Activated B cell treated with CpG ODN at 0.5 μM for 24 hours (primary cell): ENCODE results near the gene TEDC2. TPM values are rescaled to one million over a fixed set of nuclear protein-coding genes. Genes with fewer than 3 reads are reported as not detected.
A peak's percentile ranks its signal among the peaks of the same experiment; 100 is the strongest.

ENCODE experiments used
- ATAC-seq: fragments of 200-7000 bp; cut with Tn5 transposase; one replicate; pipeline ENCODE4 v1.10.0; 2021; ENCODE audit warnings: low read depth, mild to moderate bottlenecking, moderate library complexity
- CTCF ChIA-PET: fragments of 350-600 bp; sonication (Branson Sonifier 250); formaldehyde crosslinking; loops from one replicate; lab custom pipeline; 2021; ENCODE audit warnings: antibody characterized with exemption; lab: Charles Lee
- POLR2A ChIA-PET: fragments of 350-600 bp; sonication (Branson Sonifier 250); formaldehyde crosslinking; loops from one replicate; lab custom pipeline; 2021; ENCODE audit warnings: antibody characterized with exemption; lab: Charles Lee
- DNase-seq: peaks from one replicate; pipeline ENCODE4 v3.0.0; 2022
- H3K27ac Mint-ChIP-seq: one replicate; pipeline ENCODE4 v1.8.0; 2020; ENCODE audit warnings: mixed read lengths
- H3K27me3 Mint-ChIP-seq: one replicate; pipeline ENCODE4 v1.8.0; 2021; ENCODE audit warnings: mixed read lengths
- H3K36me3 Mint-ChIP-seq: one replicate; pipeline ENCODE4 v1.8.0; 2021; ENCODE audit warnings: low read depth, mixed read lengths
- H3K4me1 Mint-ChIP-seq: one replicate; pipeline ENCODE4 v1.8.0; 2021; ENCODE audit warnings: mixed read lengths
- H3K4me3 Mint-ChIP-seq: one replicate; pipeline ENCODE4 v1.8.0; 2020; ENCODE audit warnings: mild to moderate bottlenecking, mixed read lengths
- H3K9me3 Mint-ChIP-seq: one replicate; pipeline ENCODE4 v1.8.0; 2020; ENCODE audit warnings: mixed read lengths
- CTCF ChIP-seq: fragments of 200-600 bp; IDR thresholded peaks from one replicate; pipeline ENCODE4 v1.8.0; 2022; ENCODE audit warnings: antibody characterized with exemption, mild to moderate bottlenecking
- intact Hi-C: fragments of 100-400 bp; cut with micrococcal nuclease; formaldehyde crosslinking; loops from one replicate; pipeline ENCODE4 v1.15.1; 2024
- total RNA-seq: library from RNA; stranded (reverse); gene quantifications from 2 replicates; pipeline ENCODE4 v1.2.3, GENCODE V29; 2022

The TEDC2 gene
- total RNA-seq, 1 donor from 2014 or later, result 4.4 TPM

GRCh38 chr16:2470234-2470601, 10.3 kb downstream of the TEDC2 start:
- Mint-ChIP-seq H3K9me3 (no peaks in the 10 kb centered on the region), H3K27ac (no peak overlapping the region), H3K4me1 (peaks cover 45% of the 10 kb centered on the region), H3K27me3 (peaks cover 20% of the 10 kb centered on the region), H3K36me3 (no peaks in the 10 kb centered on the region), H3K4me3 (no peak overlapping the region)
- ChIA-PET POLR2A (interaction anchor here (0.5 to 1.7 kb wide), 3 partner anchors 18 to 315 kb away, joined by 3 to 5 read pairs (median 5); partner anchors contain the start of gene TRAF7), CTCF (interaction anchor here (1.1 kb wide), 1 partner anchor 130 kb away, joined by 3 read pairs; the partner anchor contains the start of gene ABCA3)
- ATAC-seq (no peak), DNase-seq (no peak)
- TF ChIP-seq CTCF, result no peak
- intact Hi-C loops, result no loop called here

- Mint-ChIP-seq H3K27ac (no peak overlapping the region), H3K9me3 (no peaks in the 10 kb centered on the region), H3K36me3 (no peaks in the 10 kb centered on the region), H3K4me1 (peaks cover 45% of the 10 kb centered on the region), H3K4me3 (no peak overlapping the region), H3K27me3 (peaks cover 20% of the 10 kb centered on the region)
- ChIA-PET CTCF (interaction anchor here (1.1 kb wide), 1 partner anchor 130 kb away, joined by 3 read pairs; the partner anchor contains the start of gene ABCA3), POLR2A (interaction anchor here (0.5 to 1.4 kb wide), 2 partner anchors 17 to 39 kb away, joined by 3 to 5 read pairs; no protein-coding TSS in a partner anchor)
- intact Hi-C loops, result no loop called here
- no peak for TF ChIP-seq CTCF
- no peak for DNase-seq
- no peak for ATAC-seq
Observed at GRCh38 chr16:2470603-2471015, 10.7 kb downstream of the TEDC2 start.

DNA sequence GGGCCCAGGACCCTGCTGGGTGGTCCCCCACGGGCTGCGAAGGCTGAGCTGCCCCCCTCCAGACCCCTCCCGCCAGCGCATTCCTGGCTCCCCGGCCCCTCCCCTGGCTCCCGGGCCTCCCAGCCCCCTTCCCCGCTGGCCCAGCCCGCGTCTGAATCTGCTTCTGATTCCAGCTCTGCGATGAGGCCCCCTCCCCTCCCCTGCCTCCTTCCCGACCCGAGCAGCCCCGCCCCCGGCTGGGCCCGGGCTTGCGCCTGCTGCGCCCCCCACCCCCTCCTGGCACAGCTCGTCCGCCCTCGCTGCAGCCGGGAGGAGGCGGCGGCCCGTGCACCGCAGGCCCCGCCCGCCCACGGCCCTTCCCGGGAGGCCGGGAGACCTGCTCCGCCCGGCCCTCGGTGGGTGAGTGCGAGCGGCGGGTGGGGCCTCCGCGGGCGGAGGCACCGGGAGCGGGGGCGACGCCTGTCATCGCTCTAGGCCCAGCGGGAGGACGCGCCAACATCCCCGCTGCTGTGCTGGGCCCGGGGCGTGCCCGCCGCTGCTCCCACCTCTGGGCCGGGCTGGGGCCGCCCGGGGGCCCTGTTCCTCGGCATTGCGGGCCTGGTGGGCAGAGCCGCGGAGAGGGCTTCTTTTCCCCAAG, 11.2 kb downstream of the TEDC2 start, which contains the start of gene NTN3:
Gene NTN3, plus strand, starts transcription at position 282 of the 637 bp plus-strand sequence. CDS start 405 bp downstream, outside the sequence.
- DNase-seq (no peak), ATAC-seq (no peak)
- Mint-ChIP-seq H3K27me3 (peaks cover 20% of the 10 kb centered on the region), H3K36me3 (no peaks in the 10 kb centered on the region), H3K4me1 (peaks cover 49% of the 10 kb centered on the region), H3K27ac (no peak within 1 kb of the TSS), H3K9me3 (no peaks in the 10 kb centered on the region), H3K4me3 (peak within 1 kb of the TSS; percentile 24)
- intact Hi-C loops, result no loop called here
- ChIA-PET CTCF (no interaction called here), POLR2A (interaction anchor here (0.6 to 1.4 kb wide), 4 partner anchors 12 to 589 kb away, joined by 3 to 6 read pairs (median 4); partner anchors contain the start of gene TEDC2)
- TF ChIP-seq CTCF, result no peak

DNA sequence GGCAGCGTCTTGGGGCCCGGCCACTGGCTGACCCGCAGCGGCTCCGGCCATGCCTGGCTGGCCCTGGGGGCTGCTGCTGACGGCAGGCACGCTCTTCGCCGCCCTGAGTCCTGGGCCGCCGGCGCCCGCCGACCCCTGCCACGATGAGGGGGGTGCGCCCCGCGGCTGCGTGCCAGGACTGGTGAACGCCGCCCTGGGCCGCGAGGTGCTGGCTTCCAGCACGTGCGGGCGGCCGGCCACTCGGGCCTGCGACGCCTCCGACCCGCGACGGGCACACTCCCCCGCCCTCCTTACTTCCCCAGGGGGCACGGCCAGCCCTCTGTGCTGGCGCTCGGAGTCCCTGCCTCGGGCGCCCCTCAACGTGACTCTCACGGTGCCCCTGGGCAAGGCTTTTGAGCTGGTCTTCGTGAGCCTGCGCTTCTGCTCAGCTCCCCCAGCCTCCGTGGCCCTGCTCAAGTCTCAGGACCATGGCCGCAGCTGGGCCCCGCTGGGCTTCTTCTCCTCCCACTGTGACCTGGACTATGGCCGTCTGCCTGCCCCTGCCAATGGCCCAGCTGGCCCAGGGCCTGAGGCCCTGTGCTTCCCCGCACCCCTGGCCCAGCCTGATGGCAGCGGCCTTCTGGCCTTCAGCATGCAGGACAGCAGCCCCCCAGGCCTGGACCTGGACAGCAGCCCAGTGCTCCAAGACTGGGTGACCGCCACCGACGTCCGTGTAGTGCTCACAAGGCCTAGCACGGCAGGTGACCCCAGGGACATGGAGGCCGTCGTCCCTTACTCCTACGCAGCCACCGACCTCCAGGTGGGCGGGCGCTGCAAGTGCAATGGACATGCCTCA, 12.0 kb downstream of the TEDC2 start:
- peak overlapping the region; percentile 24 for H3K4me3 Mint-ChIP-seq
- TF ChIP-seq CTCF, result no peak
- no peak for DNase-seq
- ChIA-PET CTCF (no interaction called here), POLR2A (interaction anchor here (0.6 to 1.4 kb wide), 4 partner anchors 11 to 590 kb away, joined by 3 to 6 read pairs (median 4); partner anchors contain the start of gene TEDC2)
- intact Hi-C loops, result no loop called here
- no peaks in the 10 kb centered on the region for H3K9me3 Mint-ChIP-seq
- no peak for ATAC-seq
- H3K4me1 Mint-ChIP-seq, result peaks cover 47% of the 10 kb centered on the region
- H3K27ac Mint-ChIP-seq, result no peak overlapping the region
- H3K36me3 Mint-ChIP-seq, result no peaks in the 10 kb centered on the region
- H3K27me3 Mint-ChIP-seq, result peaks cover 20% of the 10 kb centered on the region
